Measurements from ENCODE around the gene H1-8.

DNA sequence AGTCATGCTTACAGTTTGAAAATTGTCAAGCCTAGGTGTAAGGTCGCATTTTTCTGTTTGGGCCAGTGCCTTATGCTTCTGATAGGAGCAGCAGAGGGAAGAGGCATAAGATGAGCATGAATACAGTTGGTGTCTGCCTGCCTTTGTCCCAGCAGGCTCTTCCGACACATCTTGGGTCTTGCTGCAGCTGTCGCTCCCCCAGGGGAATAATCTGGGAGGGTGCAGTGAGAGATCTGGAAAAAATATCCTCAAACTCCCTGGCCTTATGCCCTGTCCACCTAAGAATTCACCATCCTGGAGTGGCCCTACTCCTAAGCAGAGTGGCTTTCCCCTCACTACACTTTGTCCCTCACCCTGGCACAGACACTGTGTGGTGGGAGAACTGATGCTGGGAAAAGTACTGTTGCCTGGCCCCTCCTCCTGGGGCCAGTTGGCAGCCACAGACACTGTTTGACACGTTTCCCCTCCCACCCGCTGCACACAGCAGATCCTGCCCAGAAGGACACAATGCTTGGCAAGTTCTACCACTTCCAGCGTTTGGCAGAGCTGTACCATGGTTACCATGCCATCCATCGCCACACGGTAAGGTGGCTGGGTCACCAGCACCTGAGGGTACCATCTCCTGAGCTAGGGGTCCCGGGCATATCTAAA is 35.7 kb upstream of the H1-8 start:
- TF ChIP-seq, protein P1, sequence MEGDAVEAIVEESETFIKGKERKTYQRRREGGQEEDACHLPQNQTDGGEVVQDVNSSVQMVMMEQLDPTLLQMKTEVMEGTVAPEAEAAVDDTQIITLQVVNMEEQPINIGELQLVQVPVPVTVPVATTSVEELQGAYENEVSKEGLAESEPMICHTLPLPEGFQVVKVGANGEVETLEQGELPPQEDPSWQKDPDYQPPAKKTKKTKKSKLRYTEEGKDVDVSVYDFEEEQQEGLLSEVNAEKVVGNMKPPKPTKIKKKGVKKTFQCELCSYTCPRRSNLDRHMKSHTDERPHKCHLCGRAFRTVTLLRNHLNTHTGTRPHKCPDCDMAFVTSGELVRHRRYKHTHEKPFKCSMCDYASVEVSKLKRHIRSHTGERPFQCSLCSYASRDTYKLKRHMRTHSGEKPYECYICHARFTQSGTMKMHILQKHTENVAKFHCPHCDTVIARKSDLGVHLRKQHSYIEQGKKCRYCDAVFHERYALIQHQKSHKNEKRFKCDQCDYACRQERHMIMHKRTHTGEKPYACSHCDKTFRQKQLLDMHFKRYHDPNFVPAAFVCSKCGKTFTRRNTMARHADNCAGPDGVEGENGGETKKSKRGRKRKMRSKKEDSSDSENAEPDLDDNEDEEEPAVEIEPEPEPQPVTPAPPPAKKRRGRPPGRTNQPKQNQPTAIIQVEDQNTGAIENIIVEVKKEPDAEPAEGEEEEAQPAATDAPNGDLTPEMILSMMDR (IDR thresholded peaks at IDR 0.05): no peak
- TF ChIP-seq POLR2A (IDR thresholded peaks at IDR 0.05): no peak
